ACC112 (cell line): ENCODE results near the gene SMARCD2.

Experiments
- H2AFZ ChIP-seq: fragments of 200-600 bp; sonication (generic); one replicate; pipeline ENCODE4 v1.6.0; 2017; ENCODE audit warnings: antibody characterized with exemption, low read length; ENCODE audit not compliant: unreplicated experiment
- H3K27ac ChIP-seq: fragments of 200-600 bp; sonication (generic); 2 replicates; pipeline ENCODE4 v1.5.1; 2014; ENCODE audit warnings: low read depth, mild to moderate bottlenecking, antibody characterized with exemption, low read length, moderate library complexity
- H3K27me3 ChIP-seq: fragments of 200-600 bp; sonication (generic); 2 replicates; pipeline ENCODE4 v1.6.1; 2014; ENCODE audit warnings: mild to moderate bottlenecking, antibody characterized with exemption, low read length, moderate library complexity, mixed read lengths; ENCODE audit not compliant: insufficient read depth
- H3K36me3 ChIP-seq: fragments of 200-600 bp; sonication (generic); 2 replicates; pipeline ENCODE4 v1.6.1; 2016; ENCODE audit warnings: mild to moderate bottlenecking, antibody characterized with exemption, low read length, moderate library complexity, mixed read lengths; ENCODE audit not compliant: insufficient read depth
- H3K4me1 ChIP-seq: fragments of 200-600 bp; sonication (generic); one replicate; pipeline ENCODE4 v1.6.1; 2016; ENCODE audit warnings: low read length, mixed read lengths; ENCODE audit not compliant: insufficient read depth, unreplicated experiment, control insufficient read depth
- H3K4me3 ChIP-seq: fragments of 200-600 bp; sonication (generic); 2 replicates; pipeline ENCODE4 v1.5.1; 2014; ENCODE audit warnings: mild to moderate bottlenecking, low read depth, low read length
- H3K79me2 ChIP-seq: fragments of 200-600 bp; sonication (generic); one replicate; pipeline ENCODE4 v1.6.0; 2016; ENCODE audit warnings: low read length; ENCODE audit not compliant: control insufficient read depth, unreplicated experiment, insufficient read depth

The SMARCD2 gene

DNA sequence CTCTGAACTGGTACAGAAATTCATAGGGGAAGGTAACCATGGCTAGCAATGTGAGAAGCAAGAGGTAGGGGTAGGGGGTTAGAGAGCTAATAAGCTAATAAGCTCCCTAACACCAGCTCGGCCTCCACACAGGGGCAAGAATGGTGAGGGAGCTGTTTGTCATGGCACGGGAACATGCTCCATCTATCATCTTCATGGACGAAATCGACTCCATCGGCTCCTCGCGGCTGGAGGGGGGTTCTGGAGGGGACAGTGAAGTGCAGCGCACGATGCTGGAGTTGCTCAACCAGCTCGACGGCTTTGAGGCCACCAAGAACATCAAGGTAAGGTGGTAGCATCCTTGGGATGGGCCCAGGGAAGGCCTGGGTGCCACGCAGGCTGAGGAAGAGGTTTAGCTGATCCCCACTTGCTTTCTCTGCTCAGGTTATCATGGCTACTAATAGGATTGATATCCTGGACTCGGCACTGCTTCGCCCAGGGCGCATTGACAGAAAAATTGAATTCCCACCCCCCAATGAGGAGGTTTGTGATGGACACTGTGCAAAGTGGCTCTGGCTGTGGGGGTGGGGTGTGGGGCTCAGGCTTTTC, 11.5 kb downstream of the SMARCD2 start:
- Histone ChIP-seq H3K79me2 (peaks cover 33% of the 10 kb centered on the region), H3K4me1 (peaks cover 12% of the 10 kb centered on the region), H3K36me3 (peaks cover 25% of the 10 kb centered on the region; the same call in 1 of the 2 replicates), H3K27me3 (no peaks in the 10 kb centered on the region), H2AFZ (no peak overlapping the region), H3K4me3 (no peak overlapping the region), H3K27ac (no peak overlapping the region)

DNA sequence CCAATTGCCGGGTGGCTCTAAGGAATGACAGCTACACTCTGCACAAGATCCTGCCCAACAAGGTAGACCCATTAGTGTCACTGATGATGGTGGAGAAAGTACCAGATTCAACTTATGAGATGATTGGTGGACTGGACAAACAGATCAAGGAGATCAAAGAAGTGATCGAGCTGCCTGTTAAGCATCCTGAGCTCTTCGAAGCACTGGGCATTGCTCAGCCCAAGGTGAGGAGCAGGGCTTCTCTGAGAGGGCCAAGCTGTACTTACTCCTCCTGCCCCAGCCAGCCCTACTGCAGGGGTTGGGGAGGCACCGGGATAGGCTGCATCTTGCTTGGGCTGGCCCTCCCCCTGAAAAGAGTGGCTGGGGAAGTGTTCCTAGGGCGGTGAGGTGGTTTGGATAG, 12.2 kb downstream of the SMARCD2 start:
- Histone ChIP-seq H3K4me1 (peaks cover 19% of the 10 kb centered on the region), H3K27ac (no peak overlapping the region), H3K79me2 (peaks cover 40% of the 10 kb centered on the region), H2AFZ (no peak overlapping the region), H3K27me3 (no peaks in the 10 kb centered on the region), H3K36me3 (peaks cover 28% of the 10 kb centered on the region), H3K4me3 (no peak overlapping the region)

DNA sequence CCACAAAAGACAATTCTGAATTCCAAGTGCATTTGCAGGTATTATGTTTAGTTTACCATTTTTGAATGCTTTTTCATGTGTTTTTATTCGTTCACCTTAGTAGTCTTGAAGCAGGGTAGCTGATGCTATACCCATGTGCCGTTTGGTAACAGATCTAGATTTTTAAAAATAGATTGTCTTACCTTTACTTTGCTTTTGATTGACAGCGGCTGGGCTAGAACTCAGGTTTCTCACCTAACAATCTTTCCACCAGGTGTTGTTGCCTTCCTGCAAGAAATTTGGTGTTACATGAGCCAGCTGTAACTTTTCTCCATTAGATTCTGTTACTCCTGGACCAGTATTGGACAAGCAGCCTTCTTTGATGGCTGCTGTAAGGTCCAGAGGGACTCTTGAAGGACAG, 13.5 kb downstream of the SMARCD2 start:
- H3K27ac ChIP-seq = no peak overlapping the region
- peaks cover 49% of the 10 kb centered on the region for H3K79me2 ChIP-seq
- peaks cover 19% of the 10 kb centered on the region for H3K4me1 ChIP-seq
- H3K4me3 ChIP-seq = peak overlapping the region; percentile 90
- H3K27me3 ChIP-seq = no peaks in the 10 kb centered on the region
- H3K36me3 ChIP-seq = peaks cover 36% of the 10 kb centered on the region
- no peak overlapping the region for H2AFZ ChIP-seq

DNA sequence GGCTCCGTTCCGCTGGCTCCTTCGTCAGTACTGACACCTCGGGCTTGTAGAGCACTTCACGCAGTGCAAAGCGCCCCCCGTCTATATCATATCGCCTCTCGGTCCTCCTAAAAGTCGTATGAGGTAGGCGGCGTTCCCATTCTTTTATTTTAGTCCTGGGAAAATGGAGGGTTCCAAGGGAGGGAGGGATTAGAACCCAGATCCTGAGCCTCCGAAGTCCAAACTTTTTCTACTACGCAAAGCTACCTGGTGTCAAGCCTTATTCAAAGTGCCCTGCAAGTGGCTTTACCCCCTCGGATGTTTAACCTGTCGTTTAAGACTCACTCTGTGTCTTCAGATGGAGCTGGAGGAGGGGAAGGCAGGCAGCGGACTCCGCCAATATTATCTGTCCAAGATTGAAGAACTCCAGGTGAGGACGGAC, 14.7 kb downstream of the SMARCD2 start:
- Histone ChIP-seq H3K4me1 (peaks cover 19% of the 10 kb centered on the region), H3K27me3 (no peaks in the 10 kb centered on the region), H3K79me2 (peaks cover 49% of the 10 kb centered on the region), H3K36me3 (peaks cover 42% of the 10 kb centered on the region), H3K4me3 (peak overlapping the region; percentile 90), H2AFZ (peak overlapping the region; percentile 6), H3K27ac (peak overlapping the region; percentile 96)

GRCh38 chr17:63827002-63827800, 15.3 kb downstream of the SMARCD2 start, which contains the start of the genes FTSJ3 and PSMC5:
Gene FTSJ3 (minus strand): TSS chr17:63827663. CDS start chr17:63826902, 761 bp downstream.
Gene PSMC5 (plus strand): TSS chr17:63827431. CDS start chr17:63827491, 60 bp downstream.
- peaks cover 19% of the 10 kb centered on the region for H3K4me1 ChIP-seq
- peak within 1 kb of the TSS; percentile 96 for H3K27ac ChIP-seq
- no peaks in the 10 kb centered on the region for H3K27me3 ChIP-seq
- H3K4me3 ChIP-seq = peak within 1 kb of the TSS; percentile 90
- H2AFZ ChIP-seq = peak within 1 kb of the TSS; percentile 95
- H3K79me2 ChIP-seq = peaks cover 51% of the 10 kb centered on the region
- peaks cover 45% of the 10 kb centered on the region for H3K36me3 ChIP-seq

DNA sequence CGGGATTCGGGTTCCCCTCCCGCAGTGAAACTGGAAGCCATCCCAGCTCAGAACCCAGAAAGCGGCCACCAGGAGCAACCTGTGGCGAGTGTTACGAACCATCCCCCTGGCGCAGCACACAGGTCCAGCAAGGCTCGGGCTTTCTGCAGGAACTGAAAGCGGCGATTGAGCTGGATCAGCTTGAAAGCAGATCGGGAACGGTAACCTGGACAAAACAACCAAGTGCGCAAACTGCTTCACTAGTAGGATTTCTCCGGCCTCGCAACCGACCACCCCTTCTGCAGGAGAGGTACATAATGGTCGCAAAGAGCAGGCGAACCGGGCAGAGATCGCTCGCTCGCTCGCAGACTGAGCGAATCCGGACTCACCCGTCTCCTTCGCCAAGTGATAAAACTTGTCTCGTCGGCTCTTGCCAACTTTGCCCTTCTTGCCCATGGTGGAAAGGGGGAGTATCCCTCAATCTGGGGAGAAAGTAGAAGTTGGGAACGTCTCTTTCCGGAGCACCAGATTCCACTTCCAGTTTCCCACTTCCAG, 15.9 kb downstream of the SMARCD2 start:
- H2AFZ ChIP-seq = no peak overlapping the region
- peaks cover 19% of the 10 kb centered on the region for H3K4me1 ChIP-seq
- H3K27ac ChIP-seq = peak overlapping the region; percentile 96
- peaks cover 51% of the 10 kb centered on the region for H3K79me2 ChIP-seq
- no peaks in the 10 kb centered on the region for H3K27me3 ChIP-seq
- H3K4me3 ChIP-seq = peak overlapping the region; percentile 90
- H3K36me3 ChIP-seq = peaks cover 48% of the 10 kb centered on the region

DNA sequence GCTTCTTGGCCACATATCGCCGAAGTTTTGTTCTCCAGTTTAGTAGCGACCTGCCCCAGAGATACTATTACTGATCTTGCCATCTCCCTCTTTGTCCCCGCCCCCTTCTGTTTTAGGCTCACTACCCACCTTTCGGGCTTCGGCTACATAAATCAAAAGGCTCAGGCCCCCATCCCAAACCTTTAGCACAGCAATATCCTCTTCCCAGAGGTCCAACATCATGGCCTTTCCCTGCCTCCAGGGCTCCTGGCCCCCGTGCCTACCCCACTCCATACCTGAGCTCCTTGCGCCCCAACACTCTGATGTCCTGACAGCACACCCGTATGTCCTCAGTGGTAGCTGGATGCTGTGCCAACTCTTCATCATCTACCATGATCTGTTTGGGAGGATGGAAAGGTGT, 18.1 kb downstream of the SMARCD2 start:
- Histone ChIP-seq H3K4me1 (peaks cover 19% of the 10 kb centered on the region), H3K27me3 (no peaks in the 10 kb centered on the region), H3K79me2 (peaks cover 43% of the 10 kb centered on the region), H3K27ac (no peak overlapping the region), H2AFZ (no peak overlapping the region), H3K36me3 (peaks cover 47% of the 10 kb centered on the region), H3K4me3 (no peak overlapping the region)

DNA sequence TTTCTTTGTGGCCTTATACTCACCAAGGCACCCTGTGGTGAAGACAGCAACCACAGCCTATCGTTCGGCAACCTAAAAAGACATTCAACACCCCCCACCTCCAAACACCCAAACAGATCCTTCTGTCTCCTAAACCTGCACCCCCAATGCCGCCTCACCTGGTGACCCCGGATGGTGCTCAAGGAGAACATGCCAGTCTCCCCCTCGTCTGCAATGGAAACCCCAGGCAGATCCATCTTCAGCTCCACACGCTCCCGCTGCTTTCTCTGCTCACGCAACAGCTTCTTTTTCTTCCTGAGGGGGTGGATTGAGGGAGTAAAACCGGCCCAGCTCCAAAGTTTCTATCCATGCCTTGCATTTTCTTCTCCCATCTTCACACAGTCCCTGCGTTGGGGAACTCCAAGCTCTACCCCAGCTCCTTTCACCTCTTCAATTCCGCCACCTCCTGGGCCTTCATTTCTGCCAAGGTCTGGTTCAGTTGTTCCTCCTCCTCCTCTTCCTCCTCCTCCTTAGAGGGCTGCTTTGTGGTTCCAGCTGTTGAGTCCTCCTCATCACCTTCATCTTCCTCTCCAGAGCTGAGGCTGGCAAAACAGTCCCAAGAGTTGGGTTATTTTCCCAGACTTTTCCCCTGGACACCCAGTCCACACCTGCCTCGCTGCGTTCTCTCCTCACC, 18.7 kb downstream of the SMARCD2 start:
- H3K27ac ChIP-seq = no peak overlapping the region
- no peaks in the 10 kb centered on the region for H3K27me3 ChIP-seq
- peaks cover 15% of the 10 kb centered on the region for H3K4me1 ChIP-seq
- no peak overlapping the region for H3K4me3 ChIP-seq
- H3K79me2 ChIP-seq = peaks cover 37% of the 10 kb centered on the region
- peaks cover 46% of the 10 kb centered on the region for H3K36me3 ChIP-seq
- no peak overlapping the region for H2AFZ ChIP-seq

GRCh38 chr17:63822537-63822936, 19.9 kb downstream of the SMARCD2 start:
- Histone ChIP-seq H3K4me3 (no peak overlapping the region), H3K4me1 (peaks cover 8% of the 10 kb centered on the region), H3K36me3 (peaks cover 55% of the 10 kb centered on the region), H3K27me3 (no peaks in the 10 kb centered on the region), H3K27ac (no peak overlapping the region), H3K79me2 (peaks cover 27% of the 10 kb centered on the region), H2AFZ (no peak overlapping the region)

- Histone ChIP-seq H3K27me3 (no peaks in the 10 kb centered on the region), H2AFZ (no peak overlapping the region), H3K36me3 (peaks cover 63% of the 10 kb centered on the region), H3K27ac (no peak overlapping the region), H3K4me1 (peaks cover 8% of the 10 kb centered on the region), H3K4me3 (no peak overlapping the region), H3K79me2 (peaks cover 29% of the 10 kb centered on the region)
These were observed 20.7 kb downstream of the SMARCD2 start for GRCh38 chr17:63821804-63822203.
